ENCODE measurements around the gene GALNT18.

GALNT18 gene

DNA sequence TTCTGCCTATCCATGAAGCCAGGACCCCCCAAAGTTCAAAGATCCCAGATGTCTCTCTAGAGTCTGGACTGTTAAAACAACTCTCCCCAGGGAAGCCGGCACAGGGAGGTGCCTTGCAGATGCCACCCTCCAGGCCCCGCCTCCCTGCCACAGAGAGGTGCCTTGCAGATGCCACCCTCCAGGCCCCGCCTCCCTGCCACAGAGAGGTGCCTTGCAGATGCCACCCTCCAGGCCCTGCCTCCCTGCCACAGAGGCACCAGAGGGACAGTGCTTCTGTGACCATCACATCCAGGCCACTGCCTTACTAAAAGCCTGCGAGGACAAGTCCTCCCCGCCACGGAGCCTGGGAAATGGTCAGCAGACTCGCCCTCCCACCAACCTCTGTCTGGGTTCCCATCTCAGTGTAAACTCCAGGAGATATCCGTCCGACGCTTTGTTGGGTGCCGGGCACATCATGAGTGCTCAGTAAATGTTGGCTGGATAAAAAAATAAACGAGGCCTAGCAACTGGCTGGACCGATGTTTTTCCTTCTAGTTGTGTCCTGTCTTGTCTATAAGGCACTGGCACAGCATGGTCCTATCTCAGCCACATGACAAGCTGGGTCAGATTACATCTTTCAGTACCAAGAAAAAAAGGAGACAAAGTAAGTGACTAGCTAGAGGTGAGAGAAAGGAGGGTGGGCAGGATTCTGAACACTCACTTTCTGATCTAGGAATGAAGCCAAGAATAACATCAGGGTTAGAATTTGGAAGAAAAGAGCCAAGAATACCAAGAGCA, 177.6 kb downstream of the GALNT18 start:
- in situ Hi-C loops (cut with HindIII; ENCODE audit: low sequenced_read_pairs) = no loop called here

- in situ Hi-C loops (cut with HindIII; ENCODE audit: low sequenced_read_pairs) = no loop called here
These were observed 179.0 kb downstream of the GALNT18 start for GRCh38 chr11:11442791-11443190.

DNA sequence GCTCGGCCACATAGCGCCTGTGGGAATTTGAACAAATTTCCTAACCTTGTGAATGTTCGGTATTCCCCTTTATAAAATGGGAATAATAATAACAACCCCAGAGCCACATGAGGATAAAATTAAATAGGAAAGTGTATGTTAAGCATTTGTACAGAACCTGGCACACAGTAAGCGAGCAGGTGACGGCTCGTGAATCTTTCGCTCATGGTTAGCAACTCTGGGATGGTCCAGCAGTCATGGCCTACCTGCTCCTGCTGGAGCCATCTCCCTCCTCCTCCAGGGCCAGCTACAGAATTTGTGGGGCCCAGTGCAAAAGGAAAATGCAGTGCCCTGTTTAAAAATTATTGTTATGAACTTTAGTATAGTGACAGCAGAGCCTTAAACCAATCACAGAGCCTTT, 180.3 kb downstream of the GALNT18 start:
- in situ Hi-C loops (cut with HindIII; ENCODE audit: low sequenced_read_pairs) = no loop called here

GRCh38 chr11:11441091-11441490, 180.7 kb downstream of the GALNT18 start:
- in situ Hi-C loops (cut with HindIII; ENCODE audit: low sequenced_read_pairs) = no loop called here

DNA sequence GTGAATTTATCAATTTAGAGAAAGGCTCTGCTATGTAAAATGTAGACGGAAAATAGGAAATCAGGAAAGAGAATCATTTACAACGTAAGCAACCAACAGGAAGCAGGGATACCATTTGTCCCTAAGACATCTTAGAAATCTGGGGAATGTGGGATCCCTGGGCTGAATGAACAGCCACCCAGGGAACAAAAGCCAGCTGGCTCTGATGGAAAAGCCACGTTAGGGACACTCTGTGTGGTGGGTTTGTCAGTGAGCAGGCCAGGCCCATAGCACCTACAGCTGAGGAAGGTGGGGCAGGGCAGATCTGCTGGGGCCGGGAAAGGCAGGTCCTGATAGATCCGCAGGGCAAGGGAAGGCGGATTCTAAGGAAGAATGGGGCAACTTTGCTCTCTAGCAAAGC, 181.7 kb downstream of the GALNT18 start:
- in situ Hi-C loops (cut with HindIII; ENCODE audit: low sequenced_read_pairs) = no loop called here

- in situ Hi-C loops (cut with HindIII; ENCODE audit: low sequenced_read_pairs) = no loop called here
These were observed 182.2 kb downstream of the GALNT18 start for GRCh38 chr11:11439591-11439990.

GRCh38 chr11:11436715-11437313, 185.0 kb downstream of the GALNT18 start:
- in situ Hi-C loops (cut with HindIII; ENCODE audit: low sequenced_read_pairs) = no loop called here

DNA sequence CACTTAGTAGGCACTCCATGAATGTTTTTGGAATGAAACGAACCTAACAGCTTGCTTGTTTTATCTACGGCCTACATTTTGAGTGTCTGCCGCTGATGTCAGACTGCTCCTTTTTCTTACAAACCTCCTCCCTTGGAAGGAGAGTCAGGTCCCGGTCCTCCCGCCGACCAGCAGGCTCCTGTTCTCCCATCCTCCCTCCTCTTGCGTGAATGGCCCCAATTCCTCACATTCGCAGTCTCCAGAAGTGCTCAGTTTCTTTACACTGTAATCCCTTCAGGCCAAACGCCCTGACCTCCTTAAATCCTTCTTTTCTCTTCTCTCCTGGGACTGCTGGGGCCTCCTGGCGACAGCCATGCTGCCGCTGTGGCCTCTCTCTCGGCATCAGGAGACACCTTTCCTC, 186.2 kb downstream of the GALNT18 start:
- in situ Hi-C loops (cut with HindIII; ENCODE audit: low sequenced_read_pairs) = no loop called here

DNA sequence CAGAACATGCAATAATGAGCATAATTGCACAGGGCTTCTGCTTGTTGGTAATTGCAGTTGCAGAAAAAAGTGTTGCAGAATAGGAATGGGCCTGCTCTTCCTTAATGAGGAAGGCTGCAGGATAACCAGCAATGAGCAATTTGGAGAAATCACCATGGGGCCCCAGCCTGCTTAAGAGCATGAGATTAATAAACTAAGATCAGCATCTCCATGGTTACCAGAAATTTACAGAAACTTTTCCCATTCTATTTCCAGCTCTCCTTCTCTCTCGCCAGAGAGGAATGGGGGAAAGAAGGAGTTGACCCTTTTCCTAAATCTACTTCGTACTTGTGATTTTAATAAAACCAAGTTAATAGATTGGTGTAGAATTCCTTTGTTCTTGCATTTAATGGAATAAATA, 187.8 kb downstream of the GALNT18 start:
- in situ Hi-C loops (cut with HindIII; ENCODE audit: low sequenced_read_pairs) = no loop called here

DNA sequence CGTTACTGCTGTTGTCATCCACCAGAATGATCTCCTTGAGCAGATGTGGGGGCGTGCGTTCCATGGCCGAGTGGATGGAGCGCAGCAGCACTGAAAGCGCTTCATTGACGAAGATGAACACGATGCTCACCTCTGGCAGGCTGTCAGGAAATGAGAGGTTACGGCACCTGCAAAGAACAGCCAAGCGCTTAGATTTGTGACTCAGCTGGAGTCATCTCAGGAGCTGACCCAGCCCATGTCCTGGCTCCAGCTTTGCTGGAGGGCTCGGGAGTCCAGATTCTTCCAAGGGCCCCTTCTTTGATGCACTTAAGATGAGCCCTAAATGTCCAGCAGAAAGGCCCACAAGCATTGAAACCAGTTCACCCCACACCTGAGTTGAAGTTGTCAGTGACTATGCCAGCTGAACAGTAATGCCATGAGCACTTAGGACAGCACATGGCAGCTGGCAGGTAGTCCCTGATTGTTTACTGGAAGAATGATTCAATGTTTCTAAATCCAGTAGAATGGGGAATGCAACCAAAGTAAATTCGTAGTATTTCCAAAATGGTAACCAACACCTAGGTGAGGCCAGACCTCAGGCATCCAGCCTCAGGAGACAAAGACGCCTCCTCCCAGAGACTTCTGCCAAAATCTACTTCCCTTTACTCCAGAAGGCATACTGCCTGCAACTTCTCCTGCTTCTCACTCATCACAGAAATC, 189.0 kb downstream of the GALNT18 start:
- in situ Hi-C loops (cut with HindIII; ENCODE audit: low sequenced_read_pairs) = no loop called here

DNA sequence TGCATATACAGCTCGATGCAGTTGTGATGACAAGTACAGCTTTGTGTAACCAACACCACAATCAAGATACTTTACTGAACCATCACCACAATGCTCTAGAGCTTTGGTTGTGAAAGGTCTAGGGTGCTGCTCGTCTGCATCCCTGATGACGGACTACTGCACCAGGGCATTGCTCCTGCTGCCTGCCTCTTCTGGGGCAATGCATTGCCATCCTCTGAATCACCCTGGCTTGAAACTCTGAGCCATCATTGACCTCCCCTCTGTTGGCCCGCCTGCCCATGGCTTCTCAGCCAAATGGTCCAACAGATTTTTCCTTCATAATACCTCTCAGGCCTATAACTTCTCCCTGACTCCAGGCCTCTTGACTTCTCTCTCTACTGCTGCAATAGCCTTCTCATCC, 191.4 kb downstream of the GALNT18 start:
- in situ Hi-C loops (cut with HindIII; ENCODE audit: low sequenced_read_pairs) = no loop called here

DNA sequence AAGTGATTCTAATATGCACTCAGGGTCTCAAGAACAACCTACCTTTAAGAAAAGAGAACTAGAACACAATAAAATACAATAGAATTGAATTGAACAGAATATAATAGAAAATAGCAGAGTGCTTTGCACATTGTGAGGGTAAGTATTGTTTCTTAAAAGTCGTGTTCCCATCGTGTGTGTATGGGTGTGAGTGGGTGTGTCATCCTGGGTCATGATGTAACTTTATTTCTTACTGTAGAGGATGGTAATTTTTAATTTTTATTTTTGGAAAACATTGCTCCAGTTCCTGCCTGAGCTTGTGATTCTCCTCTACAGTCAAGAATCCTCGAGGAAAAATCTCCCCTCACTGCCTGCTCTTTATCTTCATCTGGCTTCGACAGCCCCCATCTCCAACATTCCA, 193.1 kb downstream of the GALNT18 start:
- in situ Hi-C loops (cut with HindIII; ENCODE audit: low sequenced_read_pairs) = loop anchor here (5.0 kb wide), 1 partner anchor 39 kb away; no protein-coding TSS in a partner anchor

DNA sequence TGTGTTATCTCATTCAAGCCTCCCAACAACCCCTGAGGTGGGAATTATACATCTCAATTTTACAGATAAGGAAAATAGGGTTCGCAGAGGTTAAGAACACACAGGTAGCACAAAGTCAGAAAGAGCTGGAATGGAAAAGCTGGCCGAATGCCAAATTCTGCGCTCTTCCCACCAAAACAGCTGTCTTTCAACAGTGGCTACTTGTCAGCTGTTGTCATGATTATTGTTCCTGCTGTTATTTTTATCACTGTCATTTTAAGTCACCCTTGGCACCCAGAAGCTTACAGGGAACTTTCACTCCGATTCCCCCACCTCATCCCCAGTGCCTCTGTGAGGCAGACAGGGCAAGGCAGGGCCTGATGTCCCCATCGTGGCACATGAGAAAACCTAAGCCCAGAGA, 194.3 kb downstream of the GALNT18 start:
- in situ Hi-C loops (cut with HindIII; ENCODE audit: low sequenced_read_pairs) = loop anchor here (5.0 kb wide), 1 partner anchor 40 kb away; no protein-coding TSS in a partner anchor

GRCh38 chr11:11427140-11427539, 194.7 kb downstream of the GALNT18 start:
- in situ Hi-C loops (cut with HindIII; ENCODE audit: low sequenced_read_pairs) = loop anchor here (5.0 kb wide), 1 partner anchor 40 kb away; no protein-coding TSS in a partner anchor

GRCh38 chr11:11426226-11426952, 195.4 kb downstream of the GALNT18 start:
- in situ Hi-C loops (cut with HindIII; ENCODE audit: low sequenced_read_pairs) = loop anchor here (5.0 kb wide), 1 partner anchor 41 kb away; no protein-coding TSS in a partner anchor

DNA sequence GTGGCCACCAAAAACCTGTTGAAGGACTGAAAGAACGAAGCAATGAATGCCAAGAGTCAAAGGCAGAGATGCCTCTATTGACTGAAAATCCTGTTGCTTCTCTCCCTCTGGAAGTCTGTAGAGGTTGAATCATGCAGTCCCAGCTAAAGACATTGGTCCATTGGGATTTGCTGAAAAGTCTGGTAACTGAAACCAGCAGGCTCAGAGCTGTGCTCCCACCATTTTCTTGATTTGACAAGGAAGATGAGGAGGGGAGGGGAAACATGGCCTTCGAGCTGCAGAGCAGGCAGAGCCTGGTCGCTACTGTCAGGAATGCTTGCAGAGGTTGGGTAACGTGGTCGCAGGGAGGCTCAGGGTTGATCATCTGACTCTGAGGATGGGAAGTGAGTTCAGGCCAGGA, 196.0 kb downstream of the GALNT18 start:
- in situ Hi-C loops (cut with HindIII; ENCODE audit: low sequenced_read_pairs) = loop anchor here (5.0 kb wide), 1 partner anchor 41 kb away; no protein-coding TSS in a partner anchor

GRCh38 chr11:11424688-11425087, 197.1 kb downstream of the GALNT18 start:
- in situ Hi-C loops (cut with HindIII; ENCODE audit: low sequenced_read_pairs) = loop anchor here (5.0 kb wide), 1 partner anchor 43 kb away; no protein-coding TSS in a partner anchor

DNA sequence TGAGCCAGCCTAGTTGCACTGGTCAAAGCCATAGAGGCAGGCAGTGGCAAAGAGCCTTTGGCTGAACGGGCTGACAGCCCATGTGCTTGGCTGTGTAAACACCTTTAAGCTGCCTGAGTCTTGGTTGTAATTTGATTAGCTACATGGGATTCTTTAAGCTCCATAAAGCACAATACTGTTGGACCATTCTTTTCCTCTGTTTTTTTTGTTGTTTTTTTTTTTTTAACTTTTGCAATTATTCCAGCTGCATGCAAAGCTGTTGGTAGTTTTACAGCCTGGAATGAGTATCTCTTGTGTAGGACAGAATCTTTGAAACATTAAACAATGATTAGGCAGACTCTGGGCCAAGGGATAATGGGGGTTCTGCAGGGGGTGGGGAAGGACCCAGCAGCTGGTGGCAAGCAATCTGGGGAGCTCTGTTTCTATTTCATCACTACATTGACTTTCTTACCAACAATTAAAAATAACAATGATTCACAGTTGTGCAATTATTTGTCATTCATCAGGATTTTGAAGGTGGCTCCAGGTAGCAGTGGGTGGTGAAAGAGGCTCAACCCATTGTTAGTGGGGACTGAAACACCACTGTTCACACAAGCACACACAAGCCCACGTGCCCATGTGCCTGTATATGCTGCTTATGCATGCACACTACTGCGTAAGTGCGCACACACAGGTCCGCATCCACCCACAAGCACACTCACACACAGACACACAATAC, 199.2 kb downstream of the GALNT18 start:
- in situ Hi-C loops (cut with HindIII; ENCODE audit: low sequenced_read_pairs) = no loop called here

- in situ Hi-C loops (cut with HindIII; ENCODE audit: low sequenced_read_pairs) = no loop called here
These were observed 200.3 kb downstream of the GALNT18 start for GRCh38 chr11:11421509-11421908.

DNA sequence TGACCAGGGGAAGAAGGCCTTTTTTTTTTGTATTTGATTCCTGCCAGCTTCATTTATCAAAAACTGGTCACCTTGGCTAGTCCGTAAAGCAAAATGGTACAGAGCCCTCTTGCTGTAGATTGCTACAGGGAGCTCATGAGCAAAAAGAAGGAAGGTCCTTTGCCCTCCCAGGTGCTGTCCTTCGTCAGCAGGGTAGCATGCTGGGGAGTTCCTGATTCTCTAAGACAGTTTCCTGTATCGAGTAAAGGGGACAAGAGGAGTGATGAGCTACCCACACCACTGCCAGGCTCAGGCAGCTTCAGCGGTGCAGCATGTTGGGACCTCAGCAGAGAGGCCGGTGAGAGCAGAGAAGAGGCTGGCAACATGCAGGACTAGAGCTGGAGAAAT, 200.9 kb downstream of the GALNT18 start:
- in situ Hi-C loops (cut with HindIII; ENCODE audit: low sequenced_read_pairs) = no loop called here

Data from endothelial cell of hepatic sinusoid (primary cell).